ENCODE data around the gene CTDP1.

The CTDP1 gene

DNA sequence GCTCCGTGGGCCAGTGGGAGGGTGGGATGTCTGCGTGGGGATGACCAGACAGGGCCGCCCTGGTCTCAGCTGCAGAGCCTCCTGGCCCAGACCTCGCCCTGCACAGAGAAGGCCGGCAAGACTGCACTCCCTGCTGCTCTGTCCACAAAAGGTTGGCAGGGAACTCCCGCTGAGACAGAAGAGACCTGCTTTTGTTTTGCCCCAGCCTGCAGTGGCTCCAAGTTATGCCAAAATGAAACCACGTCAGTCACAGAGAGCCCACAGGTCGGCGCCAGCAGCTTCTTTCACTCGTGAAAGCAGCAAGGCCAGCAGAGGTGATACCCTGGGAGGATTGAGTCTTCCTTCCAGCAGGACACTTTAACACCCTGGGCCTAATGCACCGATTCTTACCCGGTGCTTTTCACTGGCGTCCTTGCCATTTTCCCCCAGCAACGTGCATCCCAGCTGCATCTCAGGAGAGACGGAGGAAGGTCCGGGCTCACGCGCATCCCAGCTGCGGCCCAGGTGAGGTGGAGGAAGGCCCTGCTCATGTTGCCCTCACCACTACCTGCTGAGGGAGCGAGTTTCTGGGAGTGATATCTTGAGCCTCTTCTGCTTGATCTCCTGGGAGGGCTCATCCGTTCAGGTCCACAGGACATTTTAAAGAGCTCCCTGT is 22.1 kb upstream of the CTDP1 start:
- H3K4me3 ChIP-seq (ENCODE audit: low read length, poor library complexity, severe bottlenecking) = no peak overlapping the region
- H3K4me1 ChIP-seq (ENCODE audit: insufficient read depth, low read length, poor library complexity, severe bottlenecking) = peaks cover 10% of the 10 kb centered on the region
- no peak for TF ChIP-seq EZH2phosphoT487 (IDR thresholded peaks at IDR 0.05; ENCODE audit: borderline replicate concordance)
- TF ChIP-seq, protein P1, sequence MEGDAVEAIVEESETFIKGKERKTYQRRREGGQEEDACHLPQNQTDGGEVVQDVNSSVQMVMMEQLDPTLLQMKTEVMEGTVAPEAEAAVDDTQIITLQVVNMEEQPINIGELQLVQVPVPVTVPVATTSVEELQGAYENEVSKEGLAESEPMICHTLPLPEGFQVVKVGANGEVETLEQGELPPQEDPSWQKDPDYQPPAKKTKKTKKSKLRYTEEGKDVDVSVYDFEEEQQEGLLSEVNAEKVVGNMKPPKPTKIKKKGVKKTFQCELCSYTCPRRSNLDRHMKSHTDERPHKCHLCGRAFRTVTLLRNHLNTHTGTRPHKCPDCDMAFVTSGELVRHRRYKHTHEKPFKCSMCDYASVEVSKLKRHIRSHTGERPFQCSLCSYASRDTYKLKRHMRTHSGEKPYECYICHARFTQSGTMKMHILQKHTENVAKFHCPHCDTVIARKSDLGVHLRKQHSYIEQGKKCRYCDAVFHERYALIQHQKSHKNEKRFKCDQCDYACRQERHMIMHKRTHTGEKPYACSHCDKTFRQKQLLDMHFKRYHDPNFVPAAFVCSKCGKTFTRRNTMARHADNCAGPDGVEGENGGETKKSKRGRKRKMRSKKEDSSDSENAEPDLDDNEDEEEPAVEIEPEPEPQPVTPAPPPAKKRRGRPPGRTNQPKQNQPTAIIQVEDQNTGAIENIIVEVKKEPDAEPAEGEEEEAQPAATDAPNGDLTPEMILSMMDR (conservative IDR thresholded peaks at IDR 0.05; ENCODE audit: low read length) = peak; percentile 35; the same call in 1 of the 2 replicates
- H3K9ac ChIP-seq (ENCODE audit: low read depth, low read length, poor library complexity, severe bottlenecking) = no peak overlapping the region
- no peaks in the 10 kb centered on the region; the same call in 1 of the 2 replicates for H3K9me3 ChIP-seq (ENCODE audit: insufficient read depth, low read depth, low read length)
- no peaks in the 10 kb centered on the region for H3F3A ChIP-seq (ENCODE audit: low read depth)
- H4K20me1 ChIP-seq (ENCODE audit: insufficient read depth, low read length, poor library complexity, severe bottlenecking) = no peaks in the 10 kb centered on the region
- peak overlapping the region; percentile 22 for H3K4me2 ChIP-seq (ENCODE audit: low read depth, low read length, poor library complexity, severe bottlenecking)
- H3K79me2 ChIP-seq (ENCODE audit: insufficient read depth, low read length) = no peaks in the 10 kb centered on the region
- no peaks in the 10 kb centered on the region for H3K9me2 ChIP-seq (replicated peaks; ENCODE audit: low read depth, low read length)
- no peaks in the 10 kb centered on the region for H3K36me3 ChIP-seq (ENCODE audit: insufficient read depth, low read length)
- no peak overlapping the region for H2AFZ ChIP-seq (ENCODE audit: low read length)
- H3K27me3 ChIP-seq (ENCODE audit: insufficient read depth, low read length, poor library complexity, severe bottlenecking) = no peaks in the 10 kb centered on the region

DNA sequence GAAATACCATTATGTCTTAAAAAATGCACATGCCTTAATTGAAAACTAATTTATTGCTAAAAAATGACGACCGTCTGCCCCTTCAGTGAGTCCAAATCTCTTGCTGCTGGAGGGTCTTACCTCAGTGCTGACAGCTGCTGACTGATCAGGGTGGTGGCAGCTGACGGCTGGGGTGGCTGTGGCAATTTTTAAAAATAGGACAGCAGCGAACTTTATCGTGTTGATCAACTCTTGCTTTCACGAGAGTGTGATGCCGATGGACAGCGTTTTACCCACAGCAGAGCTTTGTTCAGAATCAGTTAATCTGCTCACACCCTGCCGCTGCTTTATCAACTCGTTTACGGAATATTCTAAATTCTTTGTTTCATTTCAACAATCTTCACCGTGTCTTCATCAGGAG is 21.2 kb upstream of the CTDP1 start:
- Histone ChIP-seq H3K4me1 (ENCODE audit: insufficient read depth, low read length, poor library complexity, severe bottlenecking) (peaks cover 10% of the 10 kb centered on the region), H3K4me3 (ENCODE audit: low read length, poor library complexity, severe bottlenecking) (no peak overlapping the region), H3K27me3 (ENCODE audit: insufficient read depth, low read length, poor library complexity, severe bottlenecking) (no peaks in the 10 kb centered on the region), H3K9me2 (replicated peaks; ENCODE audit: low read depth, low read length) (no peaks in the 10 kb centered on the region), H3F3A (ENCODE audit: low read depth) (no peaks in the 10 kb centered on the region), H3K79me2 (ENCODE audit: insufficient read depth, low read length) (no peaks in the 10 kb centered on the region), H3K4me2 (ENCODE audit: low read depth, low read length, poor library complexity, severe bottlenecking) (peak overlapping the region; percentile 22), H3K36me3 (ENCODE audit: insufficient read depth, low read length) (no peaks in the 10 kb centered on the region), H3K9me3 (ENCODE audit: insufficient read depth, low read depth, low read length) (no peaks in the 10 kb centered on the region; the same call in 1 of the 2 replicates), H2AFZ (ENCODE audit: low read length) (no peak overlapping the region), H3K9ac (ENCODE audit: low read depth, low read length, poor library complexity, severe bottlenecking) (no peak overlapping the region), H4K20me1 (ENCODE audit: insufficient read depth, low read length, poor library complexity, severe bottlenecking) (no peaks in the 10 kb centered on the region)
- no peak for TF ChIP-seq EZH2phosphoT487 (IDR thresholded peaks at IDR 0.05; ENCODE audit: borderline replicate concordance)
- TF ChIP-seq, protein P1 (conservative IDR thresholded peaks at IDR 0.05; ENCODE audit: low read length) = no peak

DNA sequence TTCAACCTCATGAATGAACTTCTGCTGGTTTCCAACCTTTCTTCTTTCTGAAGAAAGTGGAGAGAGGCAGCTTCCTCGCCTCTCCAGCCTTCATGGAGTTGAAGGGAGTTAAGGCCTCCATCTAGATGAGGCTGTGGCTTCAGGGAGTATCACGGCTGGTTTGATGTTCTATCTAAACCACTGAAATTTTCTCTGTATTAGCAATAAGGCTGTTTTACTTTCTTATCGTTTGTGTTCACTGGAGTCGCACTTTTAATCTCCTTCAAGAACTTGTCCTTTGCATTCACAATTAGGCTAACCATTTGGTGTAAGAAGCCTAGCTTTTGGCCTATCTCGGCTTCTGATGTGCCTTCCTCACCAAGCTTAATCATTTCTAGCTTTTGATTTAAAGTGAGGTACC is 19.9 kb upstream of the CTDP1 start:
- Histone ChIP-seq H4K20me1 (ENCODE audit: insufficient read depth, low read length, poor library complexity, severe bottlenecking) (no peaks in the 10 kb centered on the region), H3K9me2 (replicated peaks; ENCODE audit: low read depth, low read length) (no peaks in the 10 kb centered on the region), H3K36me3 (ENCODE audit: insufficient read depth, low read length) (no peaks in the 10 kb centered on the region), H3K4me2 (ENCODE audit: low read depth, low read length, poor library complexity, severe bottlenecking) (no peak overlapping the region), H3K4me3 (ENCODE audit: low read length, poor library complexity, severe bottlenecking) (no peak overlapping the region), H3K4me1 (ENCODE audit: insufficient read depth, low read length, poor library complexity, severe bottlenecking) (peaks cover 10% of the 10 kb centered on the region), H3K79me2 (ENCODE audit: insufficient read depth, low read length) (no peaks in the 10 kb centered on the region), H2AFZ (ENCODE audit: low read length) (no peak overlapping the region), H3K9me3 (ENCODE audit: insufficient read depth, low read depth, low read length) (no peaks in the 10 kb centered on the region; the same call in 1 of the 2 replicates), H3K9ac (ENCODE audit: low read depth, low read length, poor library complexity, severe bottlenecking) (no peak overlapping the region), H3K27me3 (ENCODE audit: insufficient read depth, low read length, poor library complexity, severe bottlenecking) (no peaks in the 10 kb centered on the region), H3F3A (ENCODE audit: low read depth) (no peaks in the 10 kb centered on the region)
- TF ChIP-seq, protein P1 (conservative IDR thresholded peaks at IDR 0.05; ENCODE audit: low read length) = no peak
- no peak for TF ChIP-seq EZH2phosphoT487 (IDR thresholded peaks at IDR 0.05; ENCODE audit: borderline replicate concordance)

Measured in Loucy (cell line).